Testis (tissue), 2 donors: ENCODE measurements around the gene ARL17B.
"Not testable (repeated sequence)": the region's sequence is repeated elsewhere in the genome, so short reads cannot be mapped to it uniquely, and the experiment has no call there.

Experiments used
- POLR2A ChIP-seq: fragments of 450-650 bp; IDR thresholded peaks from one replicate; pipeline ENCODE4 v1.6.1; 2017; ENCODE audit warnings: antibody characterized with exemption, mild to moderate bottlenecking, moderate library complexity
- TF ChIP-seq, protein P1 (sequence below), 3 experiments: fragments of 450-650 bp in 2 of 3; fragments of 200-600 bp in 1 of 3; sonication (generic) in 1 of 3; IDR thresholded peaks; one replicate each; pipeline ENCODE4 v1.5.1; 2016 to 2019; ENCODE audit warnings: antibody characterized with exemption in 3 of 3, mild to moderate bottlenecking in 2 of 3, moderate library complexity in 1 of 3

DNA sequence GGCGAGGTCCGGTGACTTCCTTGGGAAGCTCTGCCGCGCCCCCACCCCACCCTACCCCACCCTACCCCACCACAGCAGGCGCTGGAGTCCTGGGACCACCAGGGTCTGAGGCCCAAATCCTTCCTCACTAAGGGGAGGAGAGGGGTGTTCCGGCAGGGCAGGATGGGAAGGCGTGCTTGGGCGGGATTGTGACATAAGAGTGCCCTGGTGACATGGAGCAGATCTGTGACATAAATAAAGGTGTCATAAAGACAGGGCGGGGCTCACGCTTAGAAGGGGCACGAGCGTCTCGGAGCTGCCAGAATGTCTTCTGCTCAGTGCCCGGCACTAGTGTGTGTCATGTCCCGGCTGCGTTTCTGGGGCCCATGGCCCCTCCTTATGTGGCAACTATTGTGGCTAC lies 66.7 kb downstream of the ARL17B start, which contains the start of gene LRRC37A:
- TF ChIP-seq, protein P1, sequence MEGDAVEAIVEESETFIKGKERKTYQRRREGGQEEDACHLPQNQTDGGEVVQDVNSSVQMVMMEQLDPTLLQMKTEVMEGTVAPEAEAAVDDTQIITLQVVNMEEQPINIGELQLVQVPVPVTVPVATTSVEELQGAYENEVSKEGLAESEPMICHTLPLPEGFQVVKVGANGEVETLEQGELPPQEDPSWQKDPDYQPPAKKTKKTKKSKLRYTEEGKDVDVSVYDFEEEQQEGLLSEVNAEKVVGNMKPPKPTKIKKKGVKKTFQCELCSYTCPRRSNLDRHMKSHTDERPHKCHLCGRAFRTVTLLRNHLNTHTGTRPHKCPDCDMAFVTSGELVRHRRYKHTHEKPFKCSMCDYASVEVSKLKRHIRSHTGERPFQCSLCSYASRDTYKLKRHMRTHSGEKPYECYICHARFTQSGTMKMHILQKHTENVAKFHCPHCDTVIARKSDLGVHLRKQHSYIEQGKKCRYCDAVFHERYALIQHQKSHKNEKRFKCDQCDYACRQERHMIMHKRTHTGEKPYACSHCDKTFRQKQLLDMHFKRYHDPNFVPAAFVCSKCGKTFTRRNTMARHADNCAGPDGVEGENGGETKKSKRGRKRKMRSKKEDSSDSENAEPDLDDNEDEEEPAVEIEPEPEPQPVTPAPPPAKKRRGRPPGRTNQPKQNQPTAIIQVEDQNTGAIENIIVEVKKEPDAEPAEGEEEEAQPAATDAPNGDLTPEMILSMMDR (IDR thresholded peaks at IDR 0.05), result not testable (repeated sequence)
- not testable (repeated sequence) for TF ChIP-seq POLR2A
